A204.1 (cell line): ENCODE data around the gene CMYA5.

Experiments used
- FAIRE-seq: peaks from 2 replicates; lab custom pipeline; 2012; peaks lifted over from hg19 to GRCh38; lab: Jason Lieb, UNC

Gene CMYA5

GRCh38 chr5:79837761-79838551 is 148.3 kb downstream of the CMYA5 start:
- FAIRE-seq: no peak

- no peak for FAIRE-seq
Observed at GRCh38 chr5:79840084-79840990, 150.7 kb downstream of the CMYA5 start.

GRCh38 chr5:79841172-79841571 is 151.5 kb downstream of the CMYA5 start:
- FAIRE-seq: no peak

- FAIRE-seq: no peak
Observed at GRCh38 chr5:79842006-79842881, 152.6 kb downstream of the CMYA5 start.

- no peak for FAIRE-seq
Observed at GRCh38 chr5:79842991-79843390, 153.4 kb downstream of the CMYA5 start.

GRCh38 chr5:79843450-79844388 is 154.1 kb downstream of the CMYA5 start:
- FAIRE-seq: no peak

GRCh38 chr5:79844571-79844970 is 154.9 kb downstream of the CMYA5 start:
- no peak for FAIRE-seq

GRCh38 chr5:79845448-79846197 is 156.0 kb downstream of the CMYA5 start:
- FAIRE-seq: no peak

GRCh38 chr5:79846198-79846521 is 156.5 kb downstream of the CMYA5 start:
- FAIRE-seq: no peak

GRCh38 chr5:79847561-79847960 is 157.9 kb downstream of the CMYA5 start:
- no peak for FAIRE-seq

- FAIRE-seq: no peak
Observed at GRCh38 chr5:79849061-79849460, 159.4 kb downstream of the CMYA5 start.
